ENCODE data around the gene NOC2L. TPM values are rescaled to one million over a fixed set of nuclear protein-coding genes. Genes with fewer than 3 reads are reported as not detected.

Gene NOC2L
- total RNA-seq, 1 experiment from 2014 or later, result 93.4 TPM

- peak; percentile 95 for DNase-seq
- Mint-ChIP-seq H3K27me3 (ENCODE audit: insufficient read depth, unreplicated experiment) (no peaks in the 10 kb centered on the region), H3K27ac (ENCODE audit: unreplicated experiment) (peak within 1 kb of the TSS; percentile 96), H3K36me3 (ENCODE audit: insufficient read depth, unreplicated experiment) (peaks cover 45% of the 10 kb centered on the region), H3K4me3 (ENCODE audit: unreplicated experiment) (peak within 1 kb of the TSS; percentile 79), H3K9me3 (ENCODE audit: unreplicated experiment) (no peaks in the 10 kb centered on the region), H3K4me1 (ENCODE audit: low read depth, unreplicated experiment) (peaks cover 5% of the 10 kb centered on the region)
- peaks cover 40% of the 10 kb centered on the region for H3K4me1 ChIP-seq
- BruUV-seq (replicated peaks), result TSS peak; percentile 61
- no peaks in the 10 kb centered on the region for H3K9me3 ChIP-seq
- ChIA-PET POLR2A (interaction anchor here (0.7 to 3.0 kb wide), 2 partner anchors 18 to 20 kb away, joined by 3 to 16 read pairs; partner anchors contain the start of genes AGRN and PERM1), CTCF (no interaction called here)
- no peaks in the 10 kb centered on the region for H3K27me3 ChIP-seq (replicated peaks; ENCODE audit: control insufficient read depth, insufficient read depth, low read length)
- intact Hi-C loops (cut with micrococcal nuclease; ENCODE audit: unreplicated experiment), result loop anchor here (2.0 to 5.0 kb wide), 2 partner anchors 19 to 72 kb away; partner anchors contain the start of gene RNF223
- TF ChIP-seq CTCF (IDR thresholded peaks at IDR 0.05; ENCODE audit: insufficient read depth in 1 of 2, low read depth in 1 of 2, low read length in 1 of 2, severe bottlenecking in 1 of 2, unreplicated experiment in 1 of 2), result no peak
- no peaks in the 10 kb centered on the region for H3K36me3 ChIP-seq (ENCODE audit: control insufficient read depth, insufficient read depth, low read length)
- H3K4me3 ChIP-seq (ENCODE audit: low read depth, low read length), result peak within 1 kb of the TSS; percentile 87
Observed at GRCh38 chr1:999725-1000356, 40.8 kb upstream of the NOC2L start, which contains the start of gene HES4. Gene HES4, minus strand, starts transcription at chr1:1000097. Its CDS starts 124 bp downstream, at chr1:999973.

- Mint-ChIP-seq H3K4me1 (ENCODE audit: low read depth, unreplicated experiment) (no peaks in the 10 kb centered on the region), H3K27ac (ENCODE audit: unreplicated experiment) (no peak overlapping the region), H3K9me3 (ENCODE audit: unreplicated experiment) (no peaks in the 10 kb centered on the region), H3K4me3 (ENCODE audit: unreplicated experiment) (peak overlapping the region; percentile 79), H3K36me3 (ENCODE audit: insufficient read depth, unreplicated experiment) (peaks cover 43% of the 10 kb centered on the region), H3K27me3 (ENCODE audit: insufficient read depth, unreplicated experiment) (no peaks in the 10 kb centered on the region)
- ChIA-PET POLR2A (interaction anchor here (3.0 kb wide), 1 partner anchor 20 kb away, joined by 16 read pairs; the partner anchor contains the start of gene AGRN), CTCF (no interaction called here)
- peak in 1 of 2 experiments; percentile 66 for DNase-seq
- H3K9me3 ChIP-seq, result no peaks in the 10 kb centered on the region
- no peaks in the 10 kb centered on the region for H3K27me3 ChIP-seq (replicated peaks; ENCODE audit: control insufficient read depth, insufficient read depth, low read length)
- peak overlapping the region; percentile 87 for H3K4me3 ChIP-seq (ENCODE audit: low read depth, low read length)
- intact Hi-C loops (cut with micrococcal nuclease; ENCODE audit: unreplicated experiment), result loop anchor here (5.0 kb wide), 1 partner anchor 73 kb away; the partner anchor contains the start of gene RNF223
- peaks cover 33% of the 10 kb centered on the region for H3K4me1 ChIP-seq
- BruUV-seq (replicated peaks), result no TSS peak
- no peaks in the 10 kb centered on the region for H3K36me3 ChIP-seq (ENCODE audit: control insufficient read depth, insufficient read depth, low read length)
- TF ChIP-seq CTCF (IDR thresholded peaks at IDR 0.05; ENCODE audit: insufficient read depth in 1 of 2, low read depth in 1 of 2, low read length in 1 of 2, severe bottlenecking in 1 of 2, unreplicated experiment in 1 of 2), result no peak
Observed at GRCh38 chr1:998995-999724, 40.1 kb upstream of the NOC2L start.

GRCh38 chr1:998745-998994 is 39.6 kb upstream of the NOC2L start:
- H3K36me3 ChIP-seq (ENCODE audit: control insufficient read depth, insufficient read depth, low read length), result no peaks in the 10 kb centered on the region
- Mint-ChIP-seq H3K27me3 (ENCODE audit: insufficient read depth, unreplicated experiment) (no peaks in the 10 kb centered on the region), H3K27ac (ENCODE audit: unreplicated experiment) (no peak overlapping the region), H3K4me3 (ENCODE audit: unreplicated experiment) (peak overlapping the region; percentile 79), H3K4me1 (ENCODE audit: low read depth, unreplicated experiment) (no peaks in the 10 kb centered on the region), H3K36me3 (ENCODE audit: insufficient read depth, unreplicated experiment) (peaks cover 43% of the 10 kb centered on the region), H3K9me3 (ENCODE audit: unreplicated experiment) (no peaks in the 10 kb centered on the region)
- POLR2A ChIA-PET, result no interaction called here
- H3K4me1 ChIP-seq, result peaks cover 28% of the 10 kb centered on the region
- H3K4me3 ChIP-seq (ENCODE audit: low read depth, low read length), result peak overlapping the region; percentile 87
- DNase-seq, result no peak
- BruUV-seq (replicated peaks), result no TSS peak
- no peaks in the 10 kb centered on the region for H3K27me3 ChIP-seq (replicated peaks; ENCODE audit: control insufficient read depth, insufficient read depth, low read length)
- no peaks in the 10 kb centered on the region for H3K9me3 ChIP-seq
- intact Hi-C loops (cut with micrococcal nuclease; ENCODE audit: unreplicated experiment), result loop anchor here (5.0 kb wide), 1 partner anchor 74 kb away; the partner anchor contains the start of gene RNF223
- CTCF ChIA-PET, result interaction anchor here (0.6 kb wide), 1 partner anchor 22 kb away, joined by 3 read pairs; no protein-coding TSS in a partner anchor
- TF ChIP-seq CTCF (IDR thresholded peaks at IDR 0.05; ENCODE audit: insufficient read depth in 1 of 2, low read depth in 1 of 2, low read length in 1 of 2, severe bottlenecking in 1 of 2, unreplicated experiment in 1 of 2), result no peak
